Measurements from ENCODE around the gene DMAC2L. TPM values are rescaled to one million over a fixed set of nuclear protein-coding genes. Genes with fewer than 3 reads are reported as not detected.

DMAC2L gene
- total RNA-seq, 1 donor from 2014 or later, result 19.6 TPM

DNA sequence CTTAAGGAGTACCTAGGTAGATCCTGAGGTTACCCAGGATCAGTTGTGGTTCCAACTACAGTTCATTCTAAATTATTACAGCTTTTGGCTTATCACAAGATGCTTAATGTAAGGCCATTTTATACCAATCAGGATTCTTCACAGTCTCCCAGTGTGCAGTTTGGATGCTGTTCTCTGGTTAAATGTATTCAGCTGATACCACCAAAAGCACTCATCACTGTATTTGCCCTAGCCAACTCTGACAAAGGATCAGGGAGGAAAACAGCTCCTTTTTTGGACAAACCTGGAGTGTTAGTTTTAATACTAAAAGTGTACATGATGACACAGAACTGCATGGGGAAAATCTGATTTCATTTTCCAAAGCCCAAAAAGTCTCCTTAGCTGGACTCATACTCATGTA lies 19.5 kb downstream of the DMAC2L start:
- no peak overlapping the region for H3K27ac ChIP-seq
- intact Hi-C loops (cut with DNase I), result no loop called here
- DNase-seq (no peak), ATAC-seq (no peak)
- H3K9me3 ChIP-seq, result no peaks in the 10 kb centered on the region
- peaks cover 61% of the 10 kb centered on the region for H3K36me3 ChIP-seq
- H3K4me1 ChIP-seq, result peaks cover 20% of the 10 kb centered on the region
- no peak overlapping the region for H3K4me3 ChIP-seq
- no peak for TF ChIP-seq CTCF (IDR thresholded peaks at IDR 0.05)
- H3K27me3 ChIP-seq (ENCODE audit: low read depth), result no peaks in the 10 kb centered on the region

- no peak for ATAC-seq
- TF ChIP-seq CTCF (IDR thresholded peaks at IDR 0.05), result no peak
- H3K27ac ChIP-seq, result no peak overlapping the region
Observed at GRCh38 chr14:50333014-50333509, 20.9 kb downstream of the DMAC2L start.

DNA sequence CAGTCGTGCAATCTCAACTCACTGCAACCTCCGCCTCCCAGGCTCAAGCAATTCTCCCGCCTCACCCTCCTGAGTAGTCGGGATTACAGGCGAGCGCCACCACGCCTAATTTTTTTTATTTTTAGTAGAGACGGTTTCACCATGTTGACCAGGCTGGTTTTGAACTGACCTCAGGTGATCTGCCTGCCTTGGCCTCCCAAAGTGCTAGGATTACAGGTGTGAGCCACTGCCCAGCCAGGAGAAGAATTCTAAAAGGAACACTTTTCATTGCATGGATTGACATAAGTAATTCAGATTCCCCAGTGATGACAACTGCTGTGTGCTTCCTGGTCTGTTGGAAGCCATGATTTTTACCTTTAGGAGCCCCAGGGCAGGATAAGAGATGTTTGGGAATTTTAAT lies 22.1 kb downstream of the DMAC2L start:
- ATAC-seq (no peak), DNase-seq (no peak)
- no peaks in the 10 kb centered on the region for H3K27me3 ChIP-seq (ENCODE audit: low read depth)
- H3K36me3 ChIP-seq, result peaks cover 48% of the 10 kb centered on the region
- peaks cover 31% of the 10 kb centered on the region for H3K4me1 ChIP-seq
- peak overlapping the region; percentile 77 for H3K27ac ChIP-seq
- H3K9me3 ChIP-seq, result no peaks in the 10 kb centered on the region
- no peak for TF ChIP-seq CTCF (IDR thresholded peaks at IDR 0.05)
- no peak overlapping the region for H3K4me3 ChIP-seq
- intact Hi-C loops (cut with DNase I), result no loop called here

More at GRCh38 chr14:50333014-50333509, 20.9 kb downstream of the DMAC2L start:
- intact Hi-C loops (cut with DNase I), result no loop called here
- no peaks in the 10 kb centered on the region for H3K27me3 ChIP-seq (ENCODE audit: low read depth)
- no peak overlapping the region for H3K4me3 ChIP-seq
- H3K9me3 ChIP-seq, result no peaks in the 10 kb centered on the region
- peaks cover 27% of the 10 kb centered on the region for H3K4me1 ChIP-seq
- DNase-seq, result no peak
- H3K36me3 ChIP-seq, result peaks cover 48% of the 10 kb centered on the region

DNA sequence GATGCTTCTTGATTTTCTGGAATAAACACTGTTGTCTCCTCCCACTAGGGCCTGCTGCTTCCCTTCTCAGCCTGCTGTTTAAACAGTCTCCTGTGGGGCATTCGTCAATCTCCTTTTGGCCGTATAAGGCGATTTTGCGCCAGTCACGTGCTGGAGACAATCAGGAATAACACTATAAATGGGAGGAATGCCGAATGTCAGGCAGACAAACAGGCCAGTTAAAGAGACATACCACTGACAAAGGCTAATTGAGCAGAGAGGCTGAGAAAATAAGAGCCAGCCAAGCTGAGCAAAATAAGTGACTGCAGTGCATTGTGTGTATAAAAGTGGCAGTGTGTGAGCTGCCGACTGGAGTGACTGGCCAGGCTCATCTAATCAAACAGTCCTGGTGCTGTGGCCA lies 23.3 kb downstream of the DMAC2L start:
- DNase-seq, result no peak
- TF ChIP-seq CTCF (IDR thresholded peaks at IDR 0.05), result no peak
- peak; percentile 49 to 51 for ATAC-seq

GRCh38 chr14:50335989-50336824 lies 24.1 kb downstream of the DMAC2L start:
- no peak for TF ChIP-seq CTCF (IDR thresholded peaks at IDR 0.05)
- DNase-seq (no peak), ATAC-seq (peak; percentile 47 to 55)
- Histone ChIP-seq H3K27me3 (ENCODE audit: low read depth) (no peaks in the 10 kb centered on the region), H3K36me3 (peaks cover 35% of the 10 kb centered on the region), H3K27ac (peak overlapping the region; percentile 77), H3K4me3 (no peak overlapping the region), H3K4me1 (peaks cover 31% of the 10 kb centered on the region), H3K9me3 (no peaks in the 10 kb centered on the region)
- intact Hi-C loops (cut with DNase I), result no loop called here

More for the DNA sequence above, 23.3 kb downstream of the DMAC2L start:
- intact Hi-C loops (cut with DNase I), result no loop called here
- peak overlapping the region; percentile 77 for H3K27ac ChIP-seq
- peaks cover 31% of the 10 kb centered on the region for H3K4me1 ChIP-seq
- no peaks in the 10 kb centered on the region for H3K9me3 ChIP-seq
- H3K36me3 ChIP-seq, result peaks cover 37% of the 10 kb centered on the region
- H3K4me3 ChIP-seq, result no peak overlapping the region
- no peaks in the 10 kb centered on the region for H3K27me3 ChIP-seq (ENCODE audit: low read depth)
